GM10248 (cell line): Measurements from ENCODE around the gene ULK3.

Experiments used
- CTCF ChIA-PET: fragments of 300-600 bp; sonication (Branson Sonifier 250); formaldehyde crosslinking; extraction: SDS; loops from one replicate; lab custom pipeline; 2021; ENCODE audit warnings: antibody characterized with exemption; lab: Yijun Ruan, JAX
- POLR2A ChIA-PET: fragments of 350-650 bp; sonication (Branson Sonifier 250); formaldehyde crosslinking; extraction: SDS; loops from one replicate; lab custom pipeline; 2020; ENCODE audit warnings: antibody characterized with exemption; lab: Yijun Ruan, JAX
- DNase-seq: peaks from one replicate; pipeline ENCODE4 v3.0.0; 2012; ENCODE audit errors: extremely low spot score
- CTCF ChIP-seq: IDR thresholded peaks from 2 replicates; pipeline ENCODE4 v1.5.1; 2012; ENCODE audit warnings: mild to moderate bottlenecking, low read depth; ENCODE audit errors: extremely low read depth, missing control alignments, control extremely low read depth

ULK3 gene

GRCh38 chr15:74809956-74810355 lies 33.0 kb downstream of the ULK3 start:
- TF ChIP-seq CTCF = no peak
- ChIA-PET POLR2A (no interaction called here), CTCF (interaction anchor here (2.1 to 35.2 kb wide), 4 partner anchors 9 to 35 kb away, joined by 5 to 1226 read pairs (median 14); partner anchors contain the start of gene CSK)
- no peak for DNase-seq

GRCh38 chr15:74809242-74809641 lies 33.7 kb downstream of the ULK3 start:
- no peak for TF ChIP-seq CTCF
- POLR2A ChIA-PET = interaction anchor here (0.6 kb wide), 1 partner anchor 21 kb away, joined by 3 read pairs; no protein-coding TSS in a partner anchor
- DNase-seq = no peak
- CTCF ChIA-PET = interaction anchor here (2.1 to 35.2 kb wide), 4 partner anchors 8 to 34 kb away, joined by 5 to 1226 read pairs (median 14); partner anchors contain the start of gene CSK

- ChIA-PET POLR2A (interaction anchor here (0.6 kb wide), 1 partner anchor 21 kb away, joined by 3 read pairs; no protein-coding TSS in a partner anchor), CTCF (interaction anchor here (0.8 to 35.2 kb wide), 5 partner anchors 8 to 34 kb away, joined by 3 to 1226 read pairs (median 5); partner anchors contain the start of gene CSK)
- TF ChIP-seq CTCF = no peak
- DNase-seq = no peak
Observed at GRCh38 chr15:74808840-74809229, 34.1 kb downstream of the ULK3 start.

- POLR2A ChIA-PET = interaction anchor here (0.6 to 0.9 kb wide), 2 partner anchors 22 to 61 kb away, joined by 3 to 4 read pairs; no protein-coding TSS in a partner anchor
- TF ChIP-seq CTCF = no peak
- CTCF ChIA-PET = interaction anchor here (0.8 to 35.2 kb wide), 7 partner anchors 9 to 33 kb away, joined by 3 to 1226 read pairs (median 5); partner anchors contain the start of gene CSK
- DNase-seq = no peak
Observed at GRCh38 chr15:74808078-74808839, 34.7 kb downstream of the ULK3 start.

- no peak for TF ChIP-seq CTCF
Observed at GRCh38 chr15:74807282-74807681, 35.7 kb downstream of the ULK3 start.

GRCh38 chr15:74804935-74805334 lies 38.0 kb downstream of the ULK3 start:
- POLR2A ChIA-PET = interaction anchor here (0.8 kb wide), 1 partner anchor 11 kb away, joined by 5 read pairs; no protein-coding TSS in a partner anchor
- no peak for DNase-seq
- no peak for TF ChIP-seq CTCF
- CTCF ChIA-PET = interaction anchor here (0.6 to 35.2 kb wide), 9 partner anchors 9 to 173 kb away, joined by 3 to 1226 read pairs (median 5); partner anchors contain the start of genes CPLX3 and CSK

More at GRCh38 chr15:74807282-74807681, 35.7 kb downstream of the ULK3 start:
- CTCF ChIA-PET = interaction anchor here (0.7 to 35.2 kb wide), 6 partner anchors 10 to 143 kb away, joined by 3 to 1226 read pairs (median 4); partner anchors contain the start of gene CSK
- no peak for DNase-seq
- POLR2A ChIA-PET = interaction anchor here (0.9 kb wide), 1 partner anchor 62 kb away, joined by 4 read pairs; no protein-coding TSS in a partner anchor
